Stimulated activated effector memory CD8-positive, alpha-beta T cell treated with anti-CD3 and anti-CD28 coated beads, Interleukin-12 subunit alpha, Interleukin-12 subunit beta, amount 100 ng/mL, for 72 hours (primary cell): ENCODE measurements around the gene MTMR10.

ENCODE experiments used
- ATAC-seq: fragments of 150-1000 bp; cut with Tn5 transposase; 2 replicates; pipeline ENCODE4 v1.10.0; 2021
- DNase-seq, 2 donors: peaks; one replicate each; pipeline ENCODE4 v3.0.0; 2021 to 2022; ENCODE audit warnings: low spot score in 2 of 2
- H3K27ac Mint-ChIP-seq: one replicate; pipeline ENCODE4 v1.8.0; 2022; ENCODE audit warnings: mild to moderate bottlenecking, mixed read lengths
- H3K36me3 Mint-ChIP-seq: one replicate; pipeline ENCODE4 v1.8.0; 2022; ENCODE audit warnings: mild to moderate bottlenecking, mixed read lengths
- H3K4me1 Mint-ChIP-seq: one replicate; pipeline ENCODE4 v1.8.0; 2022; ENCODE audit warnings: mixed read lengths
- H3K4me3 Mint-ChIP-seq: one replicate; pipeline ENCODE4 v1.8.0; 2022; ENCODE audit warnings: mild to moderate bottlenecking, mixed read lengths
- H3K9me3 Mint-ChIP-seq: one replicate; pipeline ENCODE4 v1.8.0; 2022; ENCODE audit warnings: mixed read lengths

The MTMR10 gene

GRCh38 chr15:30922480-30923311 lies 68.7 kb downstream of the MTMR10 start:
- no peaks in the 10 kb centered on the region for H3K9me3 Mint-ChIP-seq
- no peaks in the 10 kb centered on the region for H3K4me1 Mint-ChIP-seq
- peak overlapping the region; percentile 12 for H3K27ac Mint-ChIP-seq
- no peak for DNase-seq
- no peak overlapping the region for H3K4me3 Mint-ChIP-seq
- ATAC-seq = no peak
- H3K36me3 Mint-ChIP-seq = peaks cover 91% of the 10 kb centered on the region

GRCh38 chr15:30921781-30922479 lies 69.5 kb downstream of the MTMR10 start:
- Mint-ChIP-seq H3K27ac (no peak overlapping the region), H3K36me3 (peaks cover 90% of the 10 kb centered on the region), H3K9me3 (no peaks in the 10 kb centered on the region), H3K4me3 (no peak overlapping the region), H3K4me1 (peaks cover 3% of the 10 kb centered on the region)
- no peak for DNase-seq
- ATAC-seq = no peak

- peaks cover 8% of the 10 kb centered on the region for H3K4me1 Mint-ChIP-seq
- ATAC-seq = no peak
- no peaks in the 10 kb centered on the region for H3K9me3 Mint-ChIP-seq
- H3K36me3 Mint-ChIP-seq = peaks cover 89% of the 10 kb centered on the region
- H3K27ac Mint-ChIP-seq = no peak overlapping the region
- no peak overlapping the region for H3K4me3 Mint-ChIP-seq
- DNase-seq = no peak
These were observed 70.3 kb downstream of the MTMR10 start for GRCh38 chr15:30921106-30921505.

- H3K27ac Mint-ChIP-seq = no peak overlapping the region
- peaks cover 8% of the 10 kb centered on the region for H3K4me1 Mint-ChIP-seq
- peaks cover 89% of the 10 kb centered on the region for H3K36me3 Mint-ChIP-seq
- H3K9me3 Mint-ChIP-seq = no peaks in the 10 kb centered on the region
- no peak overlapping the region for H3K4me3 Mint-ChIP-seq
- no peak for ATAC-seq
- no peak for DNase-seq
These were observed 71.4 kb downstream of the MTMR10 start for GRCh38 chr15:30919877-30920550.

GRCh38 chr15:30918366-30918765 lies 73.1 kb downstream of the MTMR10 start:
- ATAC-seq (no peak), DNase-seq (no peak)
- H3K9me3 Mint-ChIP-seq = no peaks in the 10 kb centered on the region
- no peak overlapping the region for H3K4me3 Mint-ChIP-seq
- H3K27ac Mint-ChIP-seq = no peak overlapping the region
- peaks cover 91% of the 10 kb centered on the region for H3K36me3 Mint-ChIP-seq
- H3K4me1 Mint-ChIP-seq = peaks cover 8% of the 10 kb centered on the region

- DNase-seq (no peak), ATAC-seq (no peak)
- Mint-ChIP-seq H3K36me3 (peaks cover 86% of the 10 kb centered on the region), H3K4me1 (peaks cover 8% of the 10 kb centered on the region), H3K27ac (no peak overlapping the region), H3K9me3 (no peaks in the 10 kb centered on the region), H3K4me3 (no peak overlapping the region)
These were observed 73.8 kb downstream of the MTMR10 start for GRCh38 chr15:30917675-30918074.

- Mint-ChIP-seq H3K4me3 (no peak overlapping the region), H3K4me1 (peaks cover 8% of the 10 kb centered on the region), H3K36me3 (peaks cover 79% of the 10 kb centered on the region), H3K9me3 (no peaks in the 10 kb centered on the region), H3K27ac (peak overlapping the region; percentile 61)
- DNase-seq (no peak), ATAC-seq (no peak)
These were observed 74.4 kb downstream of the MTMR10 start for GRCh38 chr15:30917013-30917412.

- Mint-ChIP-seq H3K4me3 (no peak overlapping the region), H3K9me3 (no peaks in the 10 kb centered on the region), H3K4me1 (peaks cover 14% of the 10 kb centered on the region), H3K27ac (no peak overlapping the region), H3K36me3 (peaks cover 70% of the 10 kb centered on the region)
- DNase-seq (no peak), ATAC-seq (no peak)
These were observed 77.7 kb downstream of the MTMR10 start for GRCh38 chr15:30913761-30914160.

- Mint-ChIP-seq H3K27ac (no peak overlapping the region), H3K4me3 (no peak overlapping the region), H3K4me1 (peaks cover 23% of the 10 kb centered on the region), H3K36me3 (peaks cover 54% of the 10 kb centered on the region), H3K9me3 (no peaks in the 10 kb centered on the region)
- DNase-seq = no peak
- ATAC-seq = no peak
These were observed 85.1 kb downstream of the MTMR10 start for GRCh38 chr15:30906366-30906765.

GRCh38 chr15:30905821-30906220 lies 85.6 kb downstream of the MTMR10 start:
- Mint-ChIP-seq H3K27ac (no peak overlapping the region), H3K36me3 (peaks cover 50% of the 10 kb centered on the region), H3K4me1 (peaks cover 23% of the 10 kb centered on the region), H3K9me3 (no peaks in the 10 kb centered on the region), H3K4me3 (no peak overlapping the region)
- DNase-seq (no peak), ATAC-seq (no peak)

GRCh38 chr15:30904812-30905211 lies 86.6 kb downstream of the MTMR10 start:
- DNase-seq = no peak
- no peaks in the 10 kb centered on the region for H3K9me3 Mint-ChIP-seq
- H3K4me1 Mint-ChIP-seq = peaks cover 20% of the 10 kb centered on the region
- H3K4me3 Mint-ChIP-seq = peak overlapping the region; percentile 98
- H3K27ac Mint-ChIP-seq = no peak overlapping the region
- H3K36me3 Mint-ChIP-seq = peaks cover 48% of the 10 kb centered on the region
- no peak for ATAC-seq

- Mint-ChIP-seq H3K9me3 (no peaks in the 10 kb centered on the region), H3K4me3 (peak within 1 kb of the TSS; percentile 98), H3K36me3 (peaks cover 37% of the 10 kb centered on the region), H3K4me1 (peaks cover 17% of the 10 kb centered on the region), H3K27ac (peak within 1 kb of the TSS; percentile 92)
- ATAC-seq = peak; percentile 95
- peak; percentile 54 to 87 for DNase-seq
These were observed 87.8 kb downstream of the MTMR10 start, which contains the start of gene FAN1 for GRCh38 chr15:30903497-30904187. FAN1 (plus strand) TSS chr15:30903915; CDS start chr15:30904664, 749 bp downstream.

- H3K27ac Mint-ChIP-seq = no peak overlapping the region
- H3K36me3 Mint-ChIP-seq = peaks cover 32% of the 10 kb centered on the region
- no peak overlapping the region for H3K4me3 Mint-ChIP-seq
- no peak for DNase-seq
- H3K9me3 Mint-ChIP-seq = no peaks in the 10 kb centered on the region
- H3K4me1 Mint-ChIP-seq = peaks cover 17% of the 10 kb centered on the region
- no peak for ATAC-seq
These were observed 89.5 kb downstream of the MTMR10 start for GRCh38 chr15:30901889-30902288.

- Mint-ChIP-seq H3K36me3 (peaks cover 6% of the 10 kb centered on the region), H3K4me3 (no peak overlapping the region), H3K27ac (no peak overlapping the region), H3K4me1 (no peaks in the 10 kb centered on the region), H3K9me3 (no peaks in the 10 kb centered on the region)
- ATAC-seq (no peak), DNase-seq (no peak)
These were observed 95.2 kb downstream of the MTMR10 start for GRCh38 chr15:30896211-30896606.
